Tibial nerve (tissue), 4 donors: ENCODE data around the gene GGT7. TPM values are rescaled to one million over a fixed set of nuclear protein-coding genes. Genes with fewer than 3 reads are reported as not detected.

Experiments
- DNase-seq, 2 donors: peaks; one replicate each; pipeline ENCODE4 v3.0.0-alpha.2; 2019; ENCODE audit warnings: low spot score in 2 of 2
- H3K27ac ChIP-seq, 4 donors: fragments of 200-600 bp; sonication (generic) in 3 of 4; one replicate each; pipeline ENCODE4 v1.5.1; 2017 to 2019; ENCODE audit warnings: mild to moderate bottlenecking in 1 of 4
- H3K27me3 ChIP-seq, 2 donors: fragments of 200-600 bp; sonication (generic) in 1 of 2; one replicate each; pipeline versions ENCODE4 v1.5.1 to v1.6.0; 2017 to 2019
- H3K36me3 ChIP-seq, 3 donors: fragments of 200-600 bp; sonication (generic); one replicate each; pipeline ENCODE4 v1.5.1; 2018 to 2019
- H3K4me1 ChIP-seq, 4 donors: fragments of 200-600 bp; sonication (generic) in 3 of 4; one replicate each; pipeline ENCODE4 v1.5.1; 2017 to 2019
- H3K4me3 ChIP-seq, 4 donors: fragments of 200-600 bp; sonication (generic) in 3 of 4; one replicate each; pipeline ENCODE4 v1.5.1; 2017 to 2019; ENCODE audit warnings: mild to moderate bottlenecking in 1 of 4, moderate library complexity in 1 of 4
- H3K9me3 ChIP-seq, 4 donors: fragments of 200-600 bp; sonication (generic) in 3 of 4; one replicate each; pipeline ENCODE4 v1.5.1; 2017 to 2019
- EP300 ChIP-seq, 2 donors: sonication (generic); formaldehyde crosslinking; IDR thresholded peaks; one replicate each; pipeline ENCODE4 v1.6.1; 2017; ENCODE audit warnings: antibody characterized with exemption in 2 of 2, mild to moderate bottlenecking in 1 of 2
- POLR2A ChIP-seq, 2 donors: fragments of 450-650 bp; IDR thresholded peaks; one replicate each; pipeline ENCODE4 v1.6.1; 2017; ENCODE audit warnings: antibody characterized with exemption in 2 of 2, mild to moderate bottlenecking in 2 of 2, moderate library complexity in 2 of 2
- WGBS, 2 donors: methylation state at CpG; one replicate each; pipeline ENCODE4 v1.1.5; 2018; 5-methylcytosine and 5-hydroxymethylcytosine counted together
- total RNA-seq, 4 donors: library from RNA; depleted of rRNA; stranded (reverse); fragments of >200 nt; gene quantifications; one replicate each; pipeline ENCODE4 v1.1.0, GENCODE V29; 2016
- TF ChIP-seq, protein P1 (sequence below), 5 experiments: fragments of 200-600 bp in 3 of 5; fragments of 450-650 bp in 2 of 5; sonication (generic) in 3 of 5; IDR thresholded peaks; one replicate each; pipeline ENCODE4 v1.5.1; 2016 to 2019; ENCODE audit warnings: antibody characterized with exemption in 5 of 5, mild to moderate bottlenecking in 3 of 5, moderate library complexity in 2 of 5

The GGT7 gene
- total RNA-seq, 4 donors from 2014 or later = 19.6 to 41.7 (median 28.4) TPM

GRCh38 chr20:34888468-34888867 lies 15.8 kb upstream of the GGT7 start:
- Histone ChIP-seq H3K27me3 (no peaks in the 10 kb centered on the region), H3K4me3 (no peak overlapping the region), H3K36me3 (peaks cover 0 to 44% (median 0%) of the 10 kb centered on the region in 3 donors), H3K4me1 (no peaks in the 10 kb centered on the region), H3K9me3 (no peaks in the 10 kb centered on the region), H3K27ac (no peak overlapping the region)
- no peak for DNase-seq
- WGBS, 2 donors = 85 to 97% methylated on average over 1 of the region's 1 CpG
- TF ChIP-seq EP300 (IDR thresholded peaks at IDR 0.05) = no peak
- no peak for TF ChIP-seq POLR2A (IDR thresholded peaks at IDR 0.05)
- TF ChIP-seq, protein P1, sequence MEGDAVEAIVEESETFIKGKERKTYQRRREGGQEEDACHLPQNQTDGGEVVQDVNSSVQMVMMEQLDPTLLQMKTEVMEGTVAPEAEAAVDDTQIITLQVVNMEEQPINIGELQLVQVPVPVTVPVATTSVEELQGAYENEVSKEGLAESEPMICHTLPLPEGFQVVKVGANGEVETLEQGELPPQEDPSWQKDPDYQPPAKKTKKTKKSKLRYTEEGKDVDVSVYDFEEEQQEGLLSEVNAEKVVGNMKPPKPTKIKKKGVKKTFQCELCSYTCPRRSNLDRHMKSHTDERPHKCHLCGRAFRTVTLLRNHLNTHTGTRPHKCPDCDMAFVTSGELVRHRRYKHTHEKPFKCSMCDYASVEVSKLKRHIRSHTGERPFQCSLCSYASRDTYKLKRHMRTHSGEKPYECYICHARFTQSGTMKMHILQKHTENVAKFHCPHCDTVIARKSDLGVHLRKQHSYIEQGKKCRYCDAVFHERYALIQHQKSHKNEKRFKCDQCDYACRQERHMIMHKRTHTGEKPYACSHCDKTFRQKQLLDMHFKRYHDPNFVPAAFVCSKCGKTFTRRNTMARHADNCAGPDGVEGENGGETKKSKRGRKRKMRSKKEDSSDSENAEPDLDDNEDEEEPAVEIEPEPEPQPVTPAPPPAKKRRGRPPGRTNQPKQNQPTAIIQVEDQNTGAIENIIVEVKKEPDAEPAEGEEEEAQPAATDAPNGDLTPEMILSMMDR (IDR thresholded peaks at IDR 0.05) = no peak

DNA sequence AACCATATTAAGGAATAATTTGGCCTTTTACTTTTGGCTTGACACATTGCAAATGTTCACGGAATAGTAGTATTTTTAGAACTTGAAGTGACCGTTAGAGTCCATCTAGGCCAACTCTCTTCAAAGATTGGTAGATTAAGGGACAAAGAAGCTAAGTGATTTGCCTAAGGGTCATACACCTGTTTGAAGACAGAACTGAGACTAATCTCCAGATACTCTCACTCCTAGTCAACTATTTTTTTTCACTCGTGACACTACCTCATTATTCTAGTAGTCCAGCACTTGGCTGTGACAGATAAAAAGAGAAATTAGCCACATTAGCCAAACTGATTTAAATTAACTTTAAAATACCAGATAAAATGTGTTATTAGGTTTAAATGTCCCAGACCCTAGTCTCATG lies 14.4 kb upstream of the GGT7 start:
- H3K4me3 ChIP-seq = no peak overlapping the region
- no peaks in the 10 kb centered on the region for H3K9me3 ChIP-seq
- no peaks in the 10 kb centered on the region for H3K4me1 ChIP-seq
- no peak overlapping the region for H3K27ac ChIP-seq
- WGBS, 2 donors = 46 to 50% methylated on average over 3 of the region's 3 CpGs
- no peak for DNase-seq
- H3K27me3 ChIP-seq = no peaks in the 10 kb centered on the region
- TF ChIP-seq, protein P1 (IDR thresholded peaks at IDR 0.05) = no peak
- TF ChIP-seq POLR2A (IDR thresholded peaks at IDR 0.05) (no peak), EP300 (IDR thresholded peaks at IDR 0.05) (no peak)
- H3K36me3 ChIP-seq = peaks cover 0 to 58% (median 0%) of the 10 kb centered on the region in 3 donors

DNA sequence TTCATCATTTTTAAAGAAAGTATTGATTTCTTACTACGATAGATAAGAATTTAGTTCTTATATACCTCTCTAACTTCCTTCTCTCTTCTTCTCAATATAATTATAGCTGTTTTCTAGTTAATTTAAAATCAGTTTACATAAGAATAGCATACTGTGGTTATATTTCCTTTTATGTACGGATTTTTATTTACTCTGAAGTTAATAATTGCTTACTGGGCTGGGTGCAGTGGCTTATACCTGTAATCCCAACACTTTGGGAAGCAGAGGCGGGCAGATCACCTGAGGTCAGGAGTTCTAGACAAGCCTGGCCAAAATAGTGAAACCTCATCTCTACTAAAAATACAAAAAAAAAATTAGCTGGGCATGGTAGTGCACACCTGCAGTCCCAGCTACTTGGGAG lies 13.5 kb upstream of the GGT7 start:
- no peak for DNase-seq
- H3K4me3 ChIP-seq = no peak overlapping the region
- no peaks in the 10 kb centered on the region for H3K27me3 ChIP-seq
- H3K9me3 ChIP-seq = no peaks in the 10 kb centered on the region
- no peaks in the 10 kb centered on the region for H3K4me1 ChIP-seq
- no peak overlapping the region for H3K27ac ChIP-seq
- no peak for TF ChIP-seq EP300 (IDR thresholded peaks at IDR 0.05)
- TF ChIP-seq, protein P1 (IDR thresholded peaks at IDR 0.05) = no peak
- no peak for TF ChIP-seq POLR2A (IDR thresholded peaks at IDR 0.05)
- H3K36me3 ChIP-seq = peaks cover 0 to 58% (median 0%) of the 10 kb centered on the region in 3 donors
- WGBS, 2 donors = 93 to 95% methylated on average over 3 of the region's 3 CpGs

GRCh38 chr20:34884260-34884659 lies 11.6 kb upstream of the GGT7 start:
- Histone ChIP-seq H3K36me3 (peaks cover 0 to 58% (median 0%) of the 10 kb centered on the region in 3 donors), H3K27me3 (no peaks in the 10 kb centered on the region), H3K27ac (no peak overlapping the region), H3K4me3 (no peak overlapping the region), H3K9me3 (no peaks in the 10 kb centered on the region), H3K4me1 (peaks cover 0 to 14% (median 0%) of the 10 kb centered on the region in 4 donors)
- no peak for TF ChIP-seq EP300 (IDR thresholded peaks at IDR 0.05)
- TF ChIP-seq POLR2A (IDR thresholded peaks at IDR 0.05) = no peak
- TF ChIP-seq, protein P1 (IDR thresholded peaks at IDR 0.05) = no peak
- WGBS, 2 donors = 78 to 89% methylated on average over 1 of the region's 1 CpG
- DNase-seq = no peak

DNA sequence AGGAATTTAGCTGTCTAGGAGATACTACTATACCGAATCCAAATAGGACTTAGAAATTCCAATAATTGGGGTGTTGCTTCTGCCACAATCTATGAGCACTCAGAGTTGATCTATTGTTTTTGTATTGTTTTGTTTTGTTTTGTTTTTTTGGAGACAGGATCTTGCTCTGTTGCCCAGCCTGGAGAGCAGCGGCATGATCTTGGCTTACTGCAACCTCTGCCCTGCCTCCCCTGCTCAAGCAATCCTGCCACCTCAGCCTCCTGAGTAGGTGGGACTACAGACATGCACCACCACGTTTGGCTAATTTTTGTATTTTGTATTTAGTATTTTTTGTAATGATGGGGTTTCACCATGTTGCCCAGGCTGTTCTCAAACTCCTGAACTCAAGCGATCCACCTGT lies 11.2 kb upstream of the GGT7 start:
- Histone ChIP-seq H3K4me1 (peaks cover 0 to 16% (median 0%) of the 10 kb centered on the region in 4 donors), H3K4me3 (no peak overlapping the region), H3K9me3 (no peaks in the 10 kb centered on the region), H3K27ac (no peak overlapping the region), H3K36me3 (peaks cover 0 to 58% (median 0%) of the 10 kb centered on the region in 3 donors), H3K27me3 (no peaks in the 10 kb centered on the region)
- WGBS, 2 donors = 87 to 92% methylated on average over 4 of the region's 4 CpGs
- TF ChIP-seq, protein P1 (IDR thresholded peaks at IDR 0.05) = no peak
- TF ChIP-seq POLR2A (IDR thresholded peaks at IDR 0.05) (no peak), EP300 (IDR thresholded peaks at IDR 0.05) (no peak)
- no peak for DNase-seq
